Stimulated activated CD8-positive, alpha-beta memory T cell treated with anti-CD3 and anti-CD28 coated beads, Interleukin-4, amount 100 ng/mL, for 24 hours (primary cell): Measurements from ENCODE around the gene DKC1.
"Not testable (repeated sequence)": the region's sequence is repeated elsewhere in the genome, so short reads cannot be mapped to it uniquely, and the experiment has no call there.

ENCODE experiments used
- DNase-seq: peaks from one replicate; pipeline ENCODE4 v3.0.0-alpha.2; 2020; ENCODE audit warnings: low read depth

DKC1 gene

DNA sequence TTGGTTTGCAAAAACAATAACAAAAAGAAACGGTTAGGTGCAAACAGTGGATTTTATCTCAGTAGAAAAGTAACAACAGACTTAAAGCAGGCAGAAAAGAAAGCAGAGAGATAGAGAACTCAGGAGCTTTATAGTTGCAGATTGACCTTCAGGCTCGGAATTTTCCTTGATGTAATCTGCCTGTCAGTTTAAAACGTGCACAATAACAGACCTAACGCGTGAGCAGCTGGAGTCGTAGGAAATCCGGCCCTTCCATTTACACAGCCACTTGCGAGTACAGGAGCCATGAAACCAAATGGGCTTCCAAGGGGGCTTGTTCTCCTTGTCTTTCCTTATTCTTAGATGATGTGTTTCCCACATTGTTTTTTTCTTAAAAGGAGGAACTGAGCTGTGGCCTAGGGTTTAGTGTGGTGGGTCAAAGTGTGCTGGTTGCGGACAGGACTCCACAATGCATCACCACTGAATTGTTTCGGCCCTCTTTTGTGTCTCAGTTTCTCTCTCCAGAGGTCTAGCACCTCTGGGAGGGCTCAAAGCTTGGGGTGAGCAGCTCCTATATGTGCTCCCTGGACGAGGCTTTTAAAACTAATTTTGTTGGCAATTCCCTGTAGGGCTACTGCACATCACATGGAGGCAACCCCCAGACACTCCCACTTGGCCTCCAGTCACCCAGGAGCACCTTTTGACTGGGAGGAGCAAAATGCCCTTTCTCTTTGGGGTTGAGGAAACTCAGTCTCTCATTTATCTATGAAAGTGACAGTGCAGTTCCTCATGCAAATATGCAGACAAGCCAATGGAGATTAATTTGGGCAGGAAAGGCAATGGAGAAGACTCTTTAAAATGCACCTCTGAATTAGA, 56.5 kb downstream of the DKC1 start:
- no peak for DNase-seq

DNA sequence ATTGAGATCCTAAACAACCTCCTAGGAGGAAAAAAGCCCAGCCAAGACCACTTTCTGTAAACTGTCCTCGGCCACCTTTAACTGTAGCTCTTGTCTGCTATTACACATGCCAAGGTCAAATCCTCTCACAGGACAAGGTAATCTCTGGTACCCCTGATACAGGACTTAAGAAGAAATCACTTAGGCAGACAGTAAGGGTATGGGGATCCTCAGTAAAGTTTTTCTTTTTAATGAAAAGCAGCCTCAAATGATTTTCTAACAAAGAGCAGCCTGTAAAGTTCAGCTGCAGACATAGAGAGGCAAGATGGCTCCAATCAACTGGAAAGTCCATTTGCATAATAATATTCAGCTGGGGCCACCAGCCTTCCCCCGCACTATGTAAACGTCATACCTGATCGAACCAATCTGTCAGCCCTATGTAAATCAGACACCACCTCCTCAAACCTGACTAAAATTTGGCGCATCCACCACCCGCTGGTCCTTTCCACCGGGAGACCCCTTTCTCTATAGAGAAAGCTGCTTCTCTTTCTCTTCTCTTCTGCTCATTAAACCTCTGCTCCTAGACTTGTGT, 57.2 kb downstream of the DKC1 start:
- no peak for DNase-seq

DNA sequence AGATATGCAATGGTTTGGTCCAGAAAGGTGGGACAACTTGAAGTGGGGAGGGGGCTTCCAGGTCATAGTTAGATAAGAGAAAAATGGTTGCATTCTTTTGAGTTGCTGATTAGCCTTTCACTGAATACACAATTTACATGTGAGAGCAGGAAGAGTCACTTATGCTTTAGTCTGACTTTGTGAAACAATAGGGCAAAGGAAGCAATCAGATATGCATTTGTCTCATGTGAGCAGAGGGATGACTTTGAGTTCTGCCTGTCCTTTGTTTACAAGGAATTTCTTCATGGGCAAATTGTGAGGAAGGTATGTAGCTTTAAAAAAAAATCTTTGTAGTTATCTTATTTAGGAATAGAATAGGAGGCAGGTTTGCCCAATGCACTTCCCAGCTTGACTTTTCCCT, 58.9 kb downstream of the DKC1 start:
- no peak for DNase-seq

DNA sequence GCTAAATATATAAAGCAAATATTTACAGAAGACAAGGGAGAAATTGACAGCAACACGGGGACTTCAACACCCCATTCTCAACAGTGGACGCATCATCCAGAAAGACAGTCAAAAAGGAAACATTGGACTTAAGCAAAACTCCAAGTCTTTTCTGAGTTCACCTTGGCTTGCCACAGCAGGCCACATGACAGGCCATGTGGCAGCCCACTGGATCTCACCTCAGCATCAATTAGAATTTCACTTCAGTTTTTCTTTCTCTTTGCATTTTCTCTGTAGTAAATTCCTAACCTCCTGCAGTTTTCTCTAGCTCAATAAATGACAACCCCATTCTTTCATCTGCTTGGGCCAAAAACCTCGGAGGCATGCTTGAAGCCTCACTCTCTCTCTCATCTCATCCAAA, 59.4 kb downstream of the DKC1 start:
- DNase-seq, result no peak

DNA sequence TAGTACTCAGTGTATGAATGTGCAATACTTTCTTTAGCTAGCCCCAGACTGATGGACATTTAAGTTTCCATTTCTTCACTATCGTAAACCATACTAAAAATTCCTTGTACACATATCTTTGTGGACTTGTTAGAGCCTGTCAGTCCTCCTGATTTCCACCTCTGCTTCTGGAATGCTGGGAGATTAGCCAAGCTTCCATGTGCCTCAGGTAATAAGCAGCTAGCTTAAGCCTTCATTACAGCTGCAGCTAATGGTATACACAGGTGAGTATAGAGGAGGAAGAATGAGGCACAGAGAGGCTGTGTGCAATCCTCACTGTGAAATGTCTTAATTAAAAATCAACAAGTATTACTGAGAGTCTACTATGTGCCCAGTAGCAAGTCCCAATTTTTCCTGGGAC, 62.0 kb downstream of the DKC1 start:
- DNase-seq, result no peak

DNA sequence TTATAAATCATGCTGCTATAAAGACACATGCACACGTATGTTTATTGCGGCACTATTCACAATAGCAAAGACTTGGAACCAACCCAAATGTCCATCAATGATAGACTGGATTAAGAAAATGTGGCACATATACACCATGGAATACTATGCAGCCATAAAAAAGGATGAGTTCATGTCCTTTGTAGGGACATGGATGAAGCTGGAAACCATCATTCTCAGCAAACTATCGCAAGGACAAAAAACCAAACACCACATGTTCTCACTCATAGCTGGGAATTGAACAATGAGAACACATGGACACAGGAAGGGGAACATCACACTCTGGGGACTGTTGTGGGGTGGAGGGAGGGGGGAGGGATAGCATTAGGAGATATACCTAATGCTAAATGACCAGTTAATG, 62.9 kb downstream of the DKC1 start:
- not testable (repeated sequence) for DNase-seq
